Inferior parietal cortex (tissue), 1 donor: ENCODE data around the gene DBN1.
A peak's percentile ranks its signal among the peaks of the same experiment; 100 is the strongest.

ENCODE experiments used
- DNase-seq: peaks from one replicate; pipeline ENCODE4 v3.0.0-alpha.2; 2016; ENCODE audit errors: extremely low spot score

Gene DBN1

DNA sequence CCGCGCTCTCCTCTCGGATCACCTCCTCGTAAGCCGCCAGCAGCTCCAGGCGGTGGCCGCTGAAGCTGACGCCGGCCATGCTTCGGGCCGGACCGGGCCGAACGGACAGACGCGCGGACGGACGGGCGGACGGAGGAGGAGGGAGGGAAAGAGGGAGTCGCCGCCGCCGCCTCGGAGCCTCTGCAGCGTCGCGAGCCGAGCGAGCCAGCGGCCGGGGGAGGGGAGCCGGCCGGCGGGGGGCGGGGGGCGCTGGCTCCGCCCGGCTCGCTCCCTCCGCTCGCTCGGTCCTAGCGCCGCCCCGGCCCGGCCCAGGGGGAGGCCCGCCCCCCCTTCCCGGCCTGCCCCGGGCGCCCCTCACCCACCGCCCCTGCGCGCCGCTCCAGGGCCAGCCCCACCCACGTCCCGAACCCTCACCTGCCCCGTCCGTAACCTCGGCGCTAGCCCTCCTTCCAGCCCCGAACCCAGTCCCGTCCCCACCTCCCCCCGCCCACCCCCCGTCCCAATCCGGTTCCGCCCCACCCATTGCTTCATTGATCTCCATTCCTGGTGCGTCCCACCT lies at the start of gene DBN1:
TSS of gene DBN1 (minus strand) at position 192 of the 559 bp plus-strand sequence. CDS start at position 79, 113 bp downstream.
- no peak for DNase-seq

DNA sequence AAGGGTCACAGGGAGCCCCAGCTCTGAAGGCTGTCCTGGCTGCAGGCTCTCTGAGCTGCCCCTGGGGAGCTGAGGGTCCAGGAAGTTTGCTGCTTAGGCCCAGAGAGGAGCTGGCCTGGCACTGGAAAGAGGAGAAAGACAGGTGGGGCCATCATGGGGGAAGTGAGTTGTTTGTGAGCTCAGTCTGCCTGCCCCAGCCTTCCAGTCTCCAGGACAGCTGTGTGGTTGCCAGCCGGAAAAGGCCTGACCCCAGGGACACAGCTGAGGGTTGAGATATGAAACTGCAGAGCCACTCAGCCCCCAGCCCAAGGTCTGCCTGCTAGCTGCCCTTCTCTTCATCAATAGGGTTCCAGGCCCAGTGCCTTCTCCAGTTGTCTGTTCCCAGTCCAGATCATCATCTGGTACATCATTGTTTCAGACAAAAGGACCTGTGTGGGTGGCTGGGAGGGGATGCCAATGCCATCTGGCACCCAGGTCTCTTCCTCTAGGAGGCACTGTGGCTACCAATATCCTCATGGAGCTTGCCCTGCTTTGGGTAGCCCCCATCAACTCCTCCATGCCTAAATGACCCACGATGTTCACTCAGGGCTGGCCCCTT lies 47.6 kb upstream of the DBN1 start:
- no peak for DNase-seq

DNA sequence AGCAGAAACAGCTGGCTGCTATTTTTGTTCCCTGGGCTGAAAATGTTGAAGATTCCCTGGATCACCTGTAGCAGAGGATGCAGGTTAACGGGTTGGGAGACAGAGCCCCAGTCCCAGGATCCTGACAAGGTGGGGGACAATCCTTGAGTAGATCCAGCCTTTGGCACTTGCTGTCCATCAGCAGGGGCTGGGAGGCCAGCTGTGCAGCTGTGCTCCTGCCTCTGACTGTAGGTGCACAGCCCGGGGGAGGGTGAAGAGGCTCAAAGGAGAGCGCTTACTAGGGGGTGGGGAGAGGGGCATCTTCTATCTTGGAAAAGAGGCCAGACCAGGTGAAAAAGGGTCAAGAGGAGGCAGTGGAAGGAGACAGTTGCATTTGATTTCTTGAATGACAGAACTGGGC lies 46.8 kb upstream of the DBN1 start:
- DNase-seq = no peak

DNA sequence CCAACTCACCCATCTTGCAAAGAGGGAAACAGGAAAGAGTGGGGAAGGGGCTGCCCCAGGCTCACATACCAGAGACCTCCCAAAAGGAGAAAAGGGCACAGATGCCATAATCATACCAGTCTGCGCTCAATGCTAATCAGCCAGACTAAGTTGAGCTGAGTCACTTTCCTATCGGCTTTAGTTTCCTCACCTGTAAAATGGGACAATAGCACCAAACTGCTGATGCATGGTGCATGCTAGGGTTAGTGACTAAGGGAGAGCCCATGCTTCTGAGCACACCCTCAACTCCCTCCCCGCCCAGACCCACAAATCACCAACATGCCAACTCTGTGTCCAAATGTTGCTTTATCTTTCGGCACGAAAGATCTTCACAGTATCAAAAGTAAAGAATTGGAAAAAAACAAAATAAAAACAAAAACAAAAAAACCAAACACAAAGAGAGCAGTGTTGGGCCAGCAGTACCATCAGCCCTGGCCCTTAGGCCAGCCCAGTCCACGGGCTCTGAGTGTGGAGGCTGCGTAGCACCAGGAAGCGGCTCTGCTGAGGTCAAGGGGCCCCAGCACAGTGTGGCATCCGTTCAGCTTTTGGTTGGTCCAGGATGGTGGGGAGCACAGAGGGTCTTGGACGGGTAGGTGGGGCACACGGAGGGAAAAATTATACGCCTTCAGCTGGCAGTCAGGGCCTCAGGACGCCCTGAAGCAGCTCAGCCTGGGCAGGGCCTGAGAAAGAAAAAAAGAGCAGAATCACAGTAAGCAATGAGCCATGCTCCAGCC lies 46.2 kb upstream of the DBN1 start:
- DNase-seq = no peak

DNA sequence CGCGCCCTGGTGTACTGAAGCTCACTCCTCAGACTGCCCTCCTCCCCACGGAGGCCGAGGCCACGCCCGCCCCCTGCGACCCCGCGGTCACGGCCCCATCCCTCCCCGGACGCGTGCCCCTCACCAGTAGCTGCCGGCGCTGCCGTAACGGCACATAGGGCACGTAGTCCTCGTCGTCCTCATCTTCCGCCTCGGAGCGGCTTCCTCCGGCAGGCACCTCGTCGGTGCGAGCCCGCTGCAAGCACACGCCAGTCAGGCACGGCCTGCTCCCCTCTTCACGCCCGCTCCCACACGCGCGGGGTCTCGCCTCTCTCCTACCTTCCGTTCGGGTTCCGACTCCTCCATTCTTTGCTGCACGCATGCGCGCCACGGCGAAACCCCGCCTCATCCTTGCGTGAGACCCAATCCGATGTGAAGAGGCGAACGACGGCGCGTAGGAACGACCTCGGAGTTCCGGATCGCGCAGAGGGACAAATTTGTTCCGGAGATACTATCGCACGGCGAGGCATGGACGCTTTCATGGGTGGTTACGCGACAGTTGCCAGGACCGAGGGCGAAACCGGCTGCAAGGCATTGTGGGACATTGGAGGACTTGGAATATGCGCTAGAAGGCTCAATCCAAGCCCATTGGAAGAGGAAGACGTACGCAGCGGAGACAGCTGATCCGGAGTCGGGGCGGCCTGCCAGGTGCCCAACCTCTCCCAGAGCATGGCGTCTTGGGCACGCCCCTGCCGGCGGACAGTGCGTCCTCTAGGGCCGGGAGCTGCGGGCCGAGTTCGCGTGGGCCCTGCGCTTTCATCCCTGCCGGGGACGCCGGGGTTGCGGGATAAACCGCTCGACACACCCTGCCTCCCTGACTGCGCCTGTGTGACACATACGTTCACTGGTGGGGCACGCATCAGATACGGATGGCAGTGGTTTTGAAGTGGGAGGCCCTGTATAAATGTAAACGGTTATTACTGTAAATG lies 43.5 kb upstream of the DBN1 start, which contains the start of gene DDX41:
TSS of gene DDX41 (minus strand) at position 361 of the 968 bp plus-strand sequence. CDS start at position 345, 16 bp downstream.
- peak; percentile 99 for DNase-seq

DNA sequence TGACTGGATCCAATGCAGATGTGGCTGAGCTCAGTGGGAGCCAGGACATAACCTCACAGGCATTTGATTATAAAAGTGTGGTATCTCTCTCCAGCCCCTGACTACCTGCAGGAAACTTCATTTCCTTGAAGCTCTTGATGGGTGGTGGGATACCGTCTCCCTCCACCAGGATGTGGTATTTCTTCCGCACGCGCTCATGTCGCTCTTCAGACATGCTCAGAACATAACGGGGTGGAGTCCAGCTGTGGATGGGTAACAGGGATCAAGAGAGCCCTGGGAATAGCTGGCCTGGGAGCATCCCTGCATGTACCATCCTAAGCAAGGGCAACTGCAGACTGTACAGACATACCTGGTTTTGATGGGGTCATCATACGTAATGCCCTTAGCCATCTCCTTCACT lies 42.1 kb upstream of the DBN1 start:
- no peak for DNase-seq

DNA sequence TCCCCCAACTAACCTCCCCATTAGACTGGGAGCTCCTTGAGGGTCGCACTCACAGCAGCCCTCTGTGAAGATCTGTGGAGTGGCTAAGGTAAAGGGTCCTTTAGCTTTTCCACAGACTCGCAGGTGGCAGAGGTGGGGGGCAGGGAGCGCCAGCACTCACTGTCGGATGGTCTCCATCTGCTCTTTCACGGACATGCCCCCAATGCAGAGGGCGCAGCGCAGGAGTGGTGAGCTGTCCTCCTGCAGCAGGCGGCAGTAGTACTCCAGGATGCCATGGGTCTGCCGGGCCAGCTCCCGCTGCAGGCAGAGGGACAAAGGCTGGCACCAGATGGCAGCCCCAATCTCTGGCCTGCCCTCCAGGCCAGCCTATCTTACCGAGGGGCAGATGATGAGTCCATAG lies 41.1 kb upstream of the DBN1 start:
- no peak for DNase-seq

DNA sequence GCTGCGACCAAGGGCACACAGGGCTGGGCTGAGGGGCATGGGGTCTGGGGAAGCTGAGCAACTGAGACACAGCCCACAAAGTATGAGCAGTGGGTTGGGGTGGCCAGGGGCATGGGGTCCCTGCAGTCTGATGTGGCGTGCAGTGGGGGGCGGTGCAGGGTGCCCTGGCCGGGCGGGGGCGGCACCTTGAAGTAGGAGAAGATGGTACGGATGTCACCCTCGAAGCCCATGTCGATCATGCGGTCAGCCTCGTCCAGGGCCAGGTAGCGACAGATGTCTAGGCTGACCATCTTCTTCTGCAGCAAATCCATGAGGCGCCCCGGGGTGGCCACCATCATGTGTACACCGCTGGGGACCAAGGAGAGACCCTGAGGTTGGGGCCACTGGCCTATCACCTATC lies 40.1 kb upstream of the DBN1 start:
- DNase-seq = no peak

DNA sequence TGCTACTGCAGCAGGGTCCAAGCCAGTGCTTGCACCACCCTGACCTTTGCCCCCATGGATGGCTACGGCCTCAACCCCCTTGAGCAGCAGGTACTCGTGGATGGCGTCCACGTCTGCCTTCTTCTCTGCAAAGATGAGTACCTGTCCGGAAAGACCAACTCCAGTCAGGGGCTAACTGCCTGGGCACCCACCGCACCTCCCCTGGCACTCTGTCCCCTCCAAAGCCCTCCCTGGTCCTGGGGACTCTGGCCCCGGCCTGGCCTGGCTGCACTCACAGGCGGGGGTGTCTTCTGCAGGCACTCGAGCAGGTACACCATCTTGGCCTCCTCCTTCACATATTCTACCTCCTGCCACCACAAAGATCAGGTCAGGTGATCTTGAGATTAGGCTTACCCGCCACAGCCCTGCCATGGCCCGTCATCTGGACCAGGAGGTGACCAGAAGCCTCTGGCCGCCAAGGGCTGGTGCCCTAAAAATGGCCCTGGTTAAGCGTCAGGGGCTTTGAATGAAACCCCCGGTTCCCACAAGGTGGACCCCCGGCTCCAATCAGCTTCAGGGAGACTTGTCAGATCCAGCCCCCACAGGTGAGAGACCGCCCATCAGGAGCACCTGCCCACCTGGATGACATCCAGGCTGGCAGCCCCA lies 39.4 kb upstream of the DBN1 start:
- no peak for DNase-seq

DNA sequence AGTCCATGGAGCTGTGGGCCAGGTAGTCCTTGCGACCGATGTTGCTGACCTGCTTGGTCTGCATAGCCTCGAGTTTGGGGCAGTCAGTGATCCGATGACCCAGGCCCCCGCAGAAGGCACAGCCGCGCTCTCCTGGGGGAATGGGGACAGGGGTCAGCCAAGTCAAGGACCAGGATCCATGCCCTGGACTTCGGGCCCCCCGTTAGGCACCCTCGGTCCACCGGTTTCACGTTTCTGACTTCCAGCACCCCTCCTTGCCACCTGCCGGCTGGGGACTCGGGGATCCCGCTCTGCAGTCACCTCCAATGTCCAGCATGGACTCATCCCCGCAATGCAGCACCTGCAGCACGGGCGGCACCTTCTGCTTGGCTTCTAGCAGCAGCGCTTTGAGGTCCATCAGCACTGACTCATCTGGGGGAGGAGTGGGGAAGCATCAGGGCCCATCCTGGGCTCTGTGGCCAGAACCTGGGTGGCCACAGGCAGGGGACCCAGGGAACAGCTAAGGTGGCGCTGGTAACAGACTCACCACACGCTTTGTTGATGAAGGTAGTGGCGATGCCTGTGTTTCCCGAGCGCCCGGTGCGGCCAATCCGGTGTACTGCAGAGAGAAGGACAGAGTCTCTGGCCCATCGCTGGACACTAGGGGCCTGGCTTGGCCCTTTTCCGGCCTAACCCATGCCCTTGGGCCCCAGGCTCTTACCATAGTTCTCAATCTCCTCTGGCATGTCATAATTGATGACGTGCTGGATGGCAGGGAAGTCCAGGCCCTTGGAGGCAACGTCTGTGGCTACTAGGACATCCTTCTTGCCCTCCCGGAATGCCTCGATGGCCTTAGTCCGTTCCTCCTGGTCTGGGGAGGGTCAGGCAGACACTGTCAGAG lies 38.6 kb upstream of the DBN1 start:
- DNase-seq = no peak

DNA sequence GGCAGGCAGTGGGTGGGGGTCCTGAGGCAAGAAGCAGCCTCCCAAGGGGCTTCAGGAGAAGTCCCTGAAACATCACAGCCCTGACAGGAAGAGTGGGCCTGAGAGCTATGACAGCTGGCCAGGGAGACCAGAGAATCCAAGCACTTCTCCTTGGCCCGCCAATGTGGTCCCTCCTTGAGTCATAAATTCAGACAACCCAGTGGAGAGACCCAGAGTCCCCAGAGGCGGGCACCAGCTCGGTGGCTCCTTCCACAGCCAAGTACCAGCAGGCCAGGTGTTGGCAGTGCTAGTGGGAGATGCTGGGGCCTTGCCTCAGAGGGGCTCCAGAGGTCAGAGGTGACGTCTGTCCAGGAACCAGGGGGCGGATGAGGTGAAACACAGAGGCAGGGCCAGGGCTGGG lies 37.7 kb upstream of the DBN1 start:
- no peak for DNase-seq

DNA sequence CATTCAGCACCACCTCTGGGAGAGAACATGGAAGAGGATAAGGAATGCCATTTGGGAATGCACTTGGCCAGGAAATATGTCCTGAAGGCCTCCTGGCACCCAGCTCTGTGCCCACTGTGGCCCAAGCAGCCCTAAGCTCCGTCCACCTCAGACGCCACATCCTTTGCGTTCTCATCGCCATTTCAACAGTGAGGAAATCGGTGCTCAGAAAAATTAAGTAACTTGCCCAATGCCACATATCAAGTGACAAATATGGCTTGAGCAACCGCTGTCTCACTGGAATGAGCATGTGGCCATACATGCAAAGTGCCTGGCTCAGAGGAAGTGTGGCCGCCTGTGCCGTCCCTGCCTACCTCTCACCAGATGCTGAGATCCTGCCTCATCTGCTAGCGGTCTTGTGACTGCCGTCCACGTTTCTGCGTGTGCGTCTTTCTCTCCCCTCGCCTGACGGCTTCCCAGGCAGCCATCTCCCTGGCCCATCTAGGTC lies 37.2 kb upstream of the DBN1 start:
- no peak for DNase-seq

DNA sequence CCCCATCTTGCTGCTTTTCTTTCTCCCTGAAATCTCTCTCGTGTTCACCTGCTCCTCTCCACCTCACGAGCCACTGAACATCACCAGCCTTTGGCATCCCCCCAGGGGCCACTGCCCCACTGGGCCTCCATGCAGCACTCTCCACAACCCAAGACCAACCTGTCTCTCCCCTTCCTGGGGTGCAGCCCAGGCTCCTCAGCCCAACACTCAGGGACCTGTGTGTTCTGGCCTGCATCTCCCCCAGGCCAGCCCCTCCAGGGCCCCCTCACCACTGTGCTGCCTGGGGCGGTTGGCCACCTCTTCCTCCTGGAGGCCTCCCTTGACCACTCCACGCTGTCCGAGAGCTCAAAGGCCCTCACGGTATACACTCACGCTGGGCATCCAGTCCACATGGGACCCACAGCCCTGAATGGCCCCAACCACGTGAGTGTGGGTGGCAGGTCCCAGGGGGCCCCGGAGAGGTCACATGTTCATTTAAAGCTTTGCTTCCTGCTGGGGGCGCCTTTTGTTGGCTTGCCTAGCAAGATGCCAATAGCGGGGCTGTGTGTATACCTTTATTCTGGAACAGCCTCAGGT lies 36.6 kb upstream of the DBN1 start:
- no peak for DNase-seq

DNA sequence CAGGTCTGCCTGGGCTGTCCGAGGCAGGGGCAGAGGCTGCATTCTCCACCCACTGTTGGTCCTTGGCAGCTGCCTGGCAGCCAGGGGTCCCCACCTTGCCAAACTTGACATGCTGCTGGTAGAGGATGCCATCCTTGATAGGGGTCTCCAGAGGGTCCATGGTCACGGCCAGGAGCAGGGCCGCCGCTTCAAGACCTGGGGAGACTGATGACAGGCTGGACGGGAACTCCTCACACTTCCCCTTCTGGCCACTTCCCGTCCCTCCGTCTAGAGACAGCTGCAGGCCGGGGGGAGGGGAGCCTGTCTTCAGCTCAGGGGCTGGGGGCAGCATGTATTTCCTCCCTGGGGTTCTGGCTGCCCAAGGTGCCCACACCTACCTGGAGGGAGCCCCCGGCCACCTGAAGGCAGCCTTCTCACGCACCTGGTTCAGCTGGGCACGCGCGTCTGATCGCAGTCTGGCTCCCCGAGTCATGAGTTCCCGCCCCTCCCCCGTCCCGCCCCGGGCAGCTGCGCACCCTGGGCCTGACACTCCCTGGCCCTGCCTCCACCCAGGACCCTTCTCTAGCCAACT lies 36.0 kb upstream of the DBN1 start, which contains the start of gene DOK3:
TSS of gene DOK3 (minus strand) at position 446 of the 571 bp plus-strand sequence. CDS start at position 160, 286 bp downstream.
- no peak for DNase-seq

DNA sequence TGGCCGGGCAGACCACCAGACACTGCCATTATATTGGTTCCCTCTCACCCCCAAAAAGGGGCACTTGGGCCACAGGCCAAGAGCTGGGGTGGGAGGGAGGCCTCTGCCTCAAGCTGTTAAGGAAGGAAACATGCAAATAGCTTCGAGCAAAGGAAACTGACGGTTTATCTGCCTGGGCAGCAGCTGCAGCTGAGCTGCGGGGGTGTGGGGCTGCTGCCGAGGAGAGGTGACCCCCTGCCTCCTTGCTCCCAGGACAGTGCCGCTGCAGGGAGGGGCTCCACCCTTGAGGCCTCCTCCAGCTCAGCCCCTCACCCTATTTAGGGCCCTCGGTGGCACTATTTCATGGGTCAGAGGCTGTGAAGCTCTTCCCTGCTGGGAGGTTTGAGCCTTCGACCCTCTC lies 35.4 kb upstream of the DBN1 start:
- no peak for DNase-seq

DNA sequence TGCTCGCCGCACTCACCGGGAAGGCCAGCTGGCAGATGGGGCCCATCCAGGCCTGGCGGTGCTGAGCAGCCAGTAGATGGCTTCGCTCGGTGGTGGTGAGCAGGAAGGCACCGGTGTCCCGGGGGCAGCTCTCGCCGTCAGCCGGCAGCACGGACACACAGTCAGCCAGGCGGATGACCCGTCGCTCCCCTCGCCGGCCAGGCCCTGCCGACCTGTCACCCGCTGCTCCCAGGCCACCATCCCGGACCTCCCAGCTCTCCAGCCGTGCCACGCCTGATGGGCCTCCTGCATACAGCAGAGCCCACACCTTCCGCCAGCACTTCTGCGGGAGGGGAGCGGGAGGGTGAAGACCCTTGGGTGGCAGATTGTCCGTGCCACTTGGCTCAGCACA lies 34.8 kb upstream of the DBN1 start:
- DNase-seq = no peak

DNA sequence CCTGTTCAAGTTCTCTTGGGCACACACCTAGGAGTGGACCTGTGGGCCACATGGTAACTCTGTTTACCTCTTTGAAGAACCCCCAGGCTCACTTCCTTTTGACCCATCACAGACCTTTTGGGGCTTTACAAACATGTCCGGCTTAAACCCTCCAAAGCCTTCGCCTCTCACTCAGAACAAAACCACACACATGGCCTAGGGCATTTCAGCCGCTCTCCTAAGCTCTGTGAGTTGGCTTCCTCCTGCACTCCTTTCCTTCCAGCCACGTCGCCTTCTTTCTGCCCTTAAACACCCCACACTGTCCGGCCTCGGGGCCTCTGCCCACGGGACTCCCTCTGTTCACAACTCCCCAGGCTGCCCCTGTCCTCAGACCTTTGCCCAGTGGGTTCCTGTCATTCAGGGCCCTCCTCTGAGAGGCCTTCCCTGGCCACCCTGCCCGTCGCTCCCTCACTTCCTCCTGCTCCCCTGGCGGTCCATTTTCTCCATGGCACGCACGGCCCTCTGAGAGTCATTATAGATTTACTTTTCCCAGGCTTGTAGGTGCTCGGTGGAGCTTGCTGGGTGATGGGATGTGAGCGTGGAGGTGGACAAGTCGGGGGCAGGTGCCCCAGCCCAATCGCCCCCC lies 34.3 kb upstream of the DBN1 start:
- no peak for DNase-seq

DNA sequence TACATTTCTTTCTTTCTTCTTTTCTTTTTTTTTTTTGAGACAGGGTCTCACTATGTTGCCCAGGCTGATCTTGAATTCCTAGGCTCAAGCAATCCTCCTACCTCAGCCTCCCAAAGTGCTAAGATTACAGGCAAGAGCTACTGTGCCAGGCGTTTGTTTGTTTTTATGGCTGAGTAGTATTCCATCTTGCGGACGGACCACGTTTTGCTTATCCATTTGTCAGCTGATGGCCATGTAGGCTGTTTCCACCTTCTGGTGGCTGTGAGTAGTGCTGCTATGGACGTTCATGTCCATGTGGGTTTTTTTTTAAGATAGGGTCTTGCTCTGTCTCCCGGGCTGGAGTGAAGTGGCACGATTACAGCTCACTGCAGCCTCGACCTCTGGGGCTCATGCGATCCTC lies 33.7 kb upstream of the DBN1 start:
- DNase-seq = no peak

DNA sequence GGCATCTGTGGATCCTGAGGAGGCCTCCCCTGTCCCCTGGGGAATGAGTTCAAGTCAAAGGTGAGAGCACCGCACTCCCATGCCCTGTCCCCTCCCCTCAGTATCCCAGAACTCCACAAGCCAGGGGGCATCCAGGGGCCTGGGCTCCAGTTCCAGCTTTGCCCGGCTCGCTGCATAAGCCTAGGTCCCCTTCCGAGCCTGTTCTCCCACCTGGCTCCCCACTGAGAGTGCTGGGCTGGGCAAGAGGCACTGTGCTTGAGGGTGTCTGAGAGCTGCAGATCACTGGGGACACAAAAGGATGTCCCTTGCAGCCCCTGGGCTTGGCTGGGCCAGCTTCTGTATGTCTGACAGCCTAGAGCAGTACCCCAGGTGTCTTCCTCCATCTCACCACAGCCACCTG lies 31.6 kb upstream of the DBN1 start:
- DNase-seq = no peak
